Measurements from ENCODE around the gene LBX2.

LBX2 gene

GRCh38 chr2:74457129-74457548 is 42.3 kb downstream of the LBX2 start:
- no peak for DNase-seq (ENCODE audit: low read depth in 2 of 2)

DNA sequence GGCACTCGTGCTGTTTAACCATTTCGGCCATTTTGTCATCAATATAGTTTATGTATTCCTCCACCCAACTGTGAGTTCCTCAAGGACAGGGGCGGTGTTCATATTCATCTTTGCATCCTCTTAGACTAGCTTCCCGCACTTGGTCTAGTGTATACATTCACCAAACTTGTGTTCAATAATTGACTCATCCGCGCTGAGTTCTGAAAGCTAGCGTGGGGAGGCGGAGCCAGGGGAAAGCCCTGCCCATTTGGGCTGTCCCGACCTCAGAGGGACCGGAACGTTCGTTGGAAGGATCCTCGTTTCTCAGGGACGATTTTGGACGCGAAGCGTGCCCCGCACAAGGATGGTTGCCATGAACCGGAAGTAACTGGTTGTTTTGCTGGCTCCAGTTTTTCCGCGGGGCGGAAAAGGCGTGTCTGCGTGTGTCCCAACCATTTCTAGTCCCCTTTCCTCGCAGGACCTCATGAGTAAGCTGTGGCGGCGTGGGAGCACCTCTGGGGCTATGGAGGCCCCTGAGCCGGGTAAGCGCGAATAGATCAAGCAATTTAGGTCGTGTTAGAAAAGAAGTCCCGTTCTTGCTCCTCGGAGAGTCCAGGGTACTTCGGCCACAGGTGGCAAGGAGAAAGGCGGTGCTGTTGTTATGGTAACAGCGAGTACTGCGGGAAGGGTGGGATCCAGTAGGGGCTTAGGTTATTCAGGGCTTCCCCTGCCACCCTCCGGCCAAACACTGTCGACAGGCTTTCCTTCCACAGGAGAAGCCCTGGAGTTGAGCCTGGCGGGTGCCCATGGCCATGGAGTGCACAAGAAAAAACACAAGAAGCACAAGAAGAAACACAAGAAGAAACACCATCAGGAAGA is 44.5 kb downstream of the LBX2 start, which contains the start of gene INO80B:
TSS of gene INO80B (plus strand) at position 434 of the 858 bp plus-strand sequence. CDS start at position 464, 30 bp downstream.
- peak; percentile 93 to 94 for DNase-seq (ENCODE audit: low read depth in 2 of 2)

DNA sequence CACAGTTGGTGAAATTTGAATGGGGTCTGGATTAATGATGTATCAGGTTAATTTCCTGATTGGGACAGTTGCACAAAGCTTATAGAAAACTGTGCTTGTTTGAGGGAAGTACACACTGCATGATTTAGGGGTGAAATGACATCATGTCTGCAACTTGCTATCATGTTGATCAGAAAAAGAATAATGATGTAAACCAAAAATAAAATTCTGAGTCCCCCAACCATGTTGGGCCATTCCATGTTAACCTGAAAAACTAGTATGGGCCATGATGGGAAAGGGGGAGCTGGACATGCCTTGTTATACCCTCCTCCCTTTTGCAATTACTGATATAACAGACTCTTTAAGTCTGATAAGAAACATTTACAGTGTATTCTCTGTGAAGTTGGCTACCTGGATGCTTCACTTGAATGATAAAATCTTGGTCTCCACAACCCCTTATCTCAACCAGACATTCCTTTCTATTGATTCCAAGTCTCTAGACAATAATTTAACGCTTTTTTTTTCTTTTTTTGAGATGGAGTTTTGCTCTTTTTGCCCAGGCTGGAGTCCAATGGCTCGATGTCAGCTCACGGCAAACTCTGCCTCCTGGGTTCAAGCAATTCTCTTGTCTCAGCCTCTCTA is 48.7 kb downstream of the LBX2 start:
- no peak for DNase-seq (ENCODE audit: low read depth in 2 of 2)

DNA sequence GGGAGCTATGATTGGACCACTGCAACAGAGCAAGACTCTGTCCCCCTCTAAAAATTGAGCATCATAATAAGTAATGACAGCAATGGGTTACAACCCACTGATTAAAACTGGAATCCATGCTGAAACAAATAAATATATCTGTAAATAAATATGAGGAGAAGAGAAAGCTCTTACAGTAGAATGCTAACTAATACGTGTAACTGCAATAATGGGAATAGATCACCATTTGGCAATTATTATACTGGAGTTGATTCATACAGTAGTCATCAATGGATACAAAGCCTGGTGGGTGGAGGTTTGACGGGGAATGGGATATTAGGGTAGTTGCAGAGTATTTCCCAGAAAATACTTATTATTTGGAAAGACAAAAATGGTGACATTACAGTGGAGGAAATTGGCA is 50.6 kb downstream of the LBX2 start:
- no peak for DNase-seq (ENCODE audit: low read depth in 2 of 2)

All from stimulated activated CD4-positive, alpha-beta T cell treated with anti-CD3 and anti-CD28 coated beads, Interleukin-1b, Interleukin-23, amount 100 ng/mL, for 1 hour (primary cell).